ENCODE measurements around the gene RHOBTB3. TPM values are rescaled to one million over a fixed set of nuclear protein-coding genes. Genes with fewer than 3 reads are reported as not detected.

The RHOBTB3 gene
- total RNA-seq, 4 donors from 2014 or later: 55.6 to 216 (median 135) TPM

- no peak for ATAC-seq
- H3K4me1 ChIP-seq: no peaks in the 10 kb centered on the region
- no peaks in the 10 kb centered on the region for H3K36me3 ChIP-seq
- TF ChIP-seq POLR2A (IDR thresholded peaks at IDR 0.05) (no peak), EP300 (IDR thresholded peaks at IDR 0.05) (no peak), CTCF (IDR thresholded peaks at IDR 0.05) (no peak), POLR2AphosphoS5 (IDR thresholded peaks at IDR 0.05) (no peak)
- 100% methylated on average over 1 of the region's 1 CpG for WGBS, 2 donors (ENCODE audit: low coverage in 1 of 2)
- H3K4me3 ChIP-seq: no peak overlapping the region
- no peaks in the 10 kb centered on the region for H3K9me3 ChIP-seq
- no peak overlapping the region for H3K27ac ChIP-seq
- H3K27me3 ChIP-seq: no peaks in the 10 kb centered on the region
Measured at GRCh38 chr5:95689680-95690079, 41.5 kb upstream of the RHOBTB3 start.

DNA sequence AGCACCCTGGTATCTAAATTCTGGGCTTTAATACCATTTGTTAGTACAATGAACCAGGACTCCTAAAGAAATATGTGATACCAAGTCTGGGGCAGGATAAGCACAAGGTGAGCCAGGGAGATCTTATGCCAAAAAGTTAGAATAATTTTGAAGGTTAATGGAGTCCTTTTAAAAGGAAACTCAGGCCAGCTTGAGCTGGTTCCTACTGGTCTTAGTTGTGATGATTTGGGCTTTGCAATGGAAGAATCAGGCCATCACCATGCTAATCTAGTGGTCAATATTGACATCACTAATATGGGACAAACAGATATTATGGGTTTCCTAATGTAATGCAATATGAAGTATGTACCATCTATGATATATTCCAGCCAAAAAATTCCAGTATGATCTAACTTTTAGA lies 40.8 kb upstream of the RHOBTB3 start:
- no peak overlapping the region for H3K27ac ChIP-seq
- no peaks in the 10 kb centered on the region for H3K4me1 ChIP-seq
- no peaks in the 10 kb centered on the region for H3K36me3 ChIP-seq
- no peak for ATAC-seq
- H3K4me3 ChIP-seq: no peak overlapping the region
- no peak for TF ChIP-seq EP300 (IDR thresholded peaks at IDR 0.05)
- no peak for TF ChIP-seq CTCF (IDR thresholded peaks at IDR 0.05)
- TF ChIP-seq POLR2AphosphoS5 (IDR thresholded peaks at IDR 0.05): no peak
- TF ChIP-seq POLR2A (IDR thresholded peaks at IDR 0.05): no peak
- H3K9me3 ChIP-seq: no peaks in the 10 kb centered on the region
- no peaks in the 10 kb centered on the region for H3K27me3 ChIP-seq

DNA sequence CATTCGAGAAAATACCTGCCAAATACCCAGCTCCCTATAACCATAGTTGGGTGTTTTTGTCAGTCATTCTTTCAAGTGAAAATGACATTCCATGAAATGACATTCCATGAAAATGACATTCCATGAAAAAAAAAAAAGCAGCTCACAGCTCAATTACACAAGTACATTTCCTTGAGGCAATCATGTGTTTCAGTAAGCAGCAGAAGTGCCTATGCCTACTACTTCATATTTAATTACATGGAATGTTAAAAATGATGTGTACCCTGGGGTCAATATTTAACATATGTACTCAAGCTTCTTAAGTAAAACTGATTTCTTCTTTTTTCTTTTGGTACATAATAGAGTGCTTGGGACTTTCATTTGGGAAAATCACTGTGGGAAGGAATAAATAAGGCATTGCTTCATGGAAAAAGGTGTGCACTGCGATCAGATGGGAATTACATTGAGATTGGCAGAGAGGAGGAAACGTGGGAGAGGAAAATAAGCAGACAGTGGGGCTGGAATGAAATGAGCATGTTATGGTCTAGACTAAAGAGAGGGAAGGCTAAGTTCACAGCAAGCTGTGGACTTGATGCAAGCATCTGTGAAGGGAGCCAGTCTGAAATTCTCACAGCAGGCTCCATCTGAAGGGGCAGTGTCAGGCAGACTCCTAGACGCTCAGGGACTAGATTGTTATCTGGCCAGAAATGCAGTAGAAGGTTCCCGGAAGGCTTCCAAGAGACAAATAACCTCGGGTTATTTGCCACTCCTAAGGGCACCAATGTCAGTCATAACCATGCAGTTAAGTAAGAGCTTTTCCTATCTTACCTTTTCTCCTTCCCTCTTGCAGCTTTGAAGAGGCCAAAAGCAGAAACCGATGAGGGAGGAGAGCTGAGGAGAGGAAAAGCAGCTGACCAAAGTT lies 33.1 kb upstream of the RHOBTB3 start:
- Histone ChIP-seq H3K36me3 (no peaks in the 10 kb centered on the region), H3K4me1 (no peaks in the 10 kb centered on the region), H3K4me3 (no peak overlapping the region), H3K9me3 (no peaks in the 10 kb centered on the region), H3K27me3 (no peaks in the 10 kb centered on the region), H3K27ac (no peak overlapping the region)
- no peak for TF ChIP-seq CTCF (IDR thresholded peaks at IDR 0.05)
- TF ChIP-seq POLR2AphosphoS5 (IDR thresholded peaks at IDR 0.05): no peak
- no peak for TF ChIP-seq EP300 (IDR thresholded peaks at IDR 0.05)
- no peak for TF ChIP-seq POLR2A (IDR thresholded peaks at IDR 0.05)
- 68 to 73% methylated on average over 6 to 7 of the region's 7 CpGs for WGBS, 2 donors (ENCODE audit: low coverage in 1 of 2)
- no peak for ATAC-seq

GRCh38 chr5:95699337-95699736 lies 31.8 kb upstream of the RHOBTB3 start:
- Histone ChIP-seq H3K9me3 (no peaks in the 10 kb centered on the region), H3K36me3 (no peaks in the 10 kb centered on the region), H3K4me3 (no peak overlapping the region), H3K27me3 (no peaks in the 10 kb centered on the region), H3K4me1 (no peaks in the 10 kb centered on the region), H3K27ac (no peak overlapping the region)
- ATAC-seq: no peak
- 96 to 100% methylated on average over 1 of the region's 1 CpG for WGBS, 2 donors (ENCODE audit: low coverage in 1 of 2)
- TF ChIP-seq POLR2A (IDR thresholded peaks at IDR 0.05) (no peak), CTCF (IDR thresholded peaks at IDR 0.05) (no peak), POLR2AphosphoS5 (IDR thresholded peaks at IDR 0.05) (no peak), EP300 (IDR thresholded peaks at IDR 0.05) (no peak)

GRCh38 chr5:95701074-95701473 lies 30.1 kb upstream of the RHOBTB3 start:
- TF ChIP-seq POLR2A (IDR thresholded peaks at IDR 0.05) (no peak), EP300 (IDR thresholded peaks at IDR 0.05) (no peak), CTCF (IDR thresholded peaks at IDR 0.05) (no peak), POLR2AphosphoS5 (IDR thresholded peaks at IDR 0.05) (no peak)
- no peaks in the 10 kb centered on the region for H3K4me1 ChIP-seq

More at GRCh38 chr5:95701074-95701473, 30.1 kb upstream of the RHOBTB3 start:
- H3K27ac ChIP-seq: no peak overlapping the region
- H3K9me3 ChIP-seq: no peaks in the 10 kb centered on the region
- no peak overlapping the region for H3K4me3 ChIP-seq
- no peak for ATAC-seq
- no peaks in the 10 kb centered on the region for H3K36me3 ChIP-seq
- no peaks in the 10 kb centered on the region for H3K27me3 ChIP-seq
